ENCODE measurements around the gene FBN1.

The FBN1 gene

DNA sequence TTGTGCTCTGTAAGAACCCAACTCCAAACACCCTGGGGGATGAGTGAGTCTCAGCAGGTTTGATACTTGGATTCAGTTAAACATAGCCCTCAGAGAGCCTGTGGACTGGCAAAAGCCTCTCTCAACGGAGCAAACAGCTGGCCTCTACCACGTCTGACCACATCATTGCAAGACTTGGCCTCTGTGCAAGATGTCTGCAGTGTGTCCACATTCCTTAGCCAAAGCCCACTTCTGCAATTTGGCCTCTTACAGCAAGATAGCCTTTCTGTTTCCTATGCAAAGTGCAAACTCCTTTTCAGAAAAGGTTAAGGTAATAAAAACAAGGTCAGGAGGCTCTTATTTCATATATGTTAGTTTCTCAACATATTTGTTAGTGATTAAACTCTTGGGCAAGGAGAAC lies 27.9 kb downstream of the FBN1 start:
- DNase-seq: no peak

DNA sequence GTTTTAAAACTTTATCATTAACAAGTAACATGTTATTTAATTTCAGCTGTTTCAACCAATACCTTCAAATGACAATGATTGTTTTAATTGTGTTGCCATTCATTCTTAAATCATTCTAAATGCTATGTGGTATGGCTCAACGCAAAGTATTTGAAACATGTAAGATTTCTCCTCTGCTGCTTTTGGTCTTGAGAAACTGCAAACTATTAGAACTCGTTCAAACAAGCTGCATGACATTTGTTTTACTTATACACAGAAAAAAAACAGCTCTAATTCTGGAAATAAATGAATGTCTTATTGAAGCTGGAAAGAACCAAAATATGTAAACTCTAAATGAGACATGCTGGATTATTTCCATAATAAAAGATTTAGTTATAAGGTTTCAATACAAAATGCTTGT lies 29.3 kb downstream of the FBN1 start:
- no peak for DNase-seq

DNA sequence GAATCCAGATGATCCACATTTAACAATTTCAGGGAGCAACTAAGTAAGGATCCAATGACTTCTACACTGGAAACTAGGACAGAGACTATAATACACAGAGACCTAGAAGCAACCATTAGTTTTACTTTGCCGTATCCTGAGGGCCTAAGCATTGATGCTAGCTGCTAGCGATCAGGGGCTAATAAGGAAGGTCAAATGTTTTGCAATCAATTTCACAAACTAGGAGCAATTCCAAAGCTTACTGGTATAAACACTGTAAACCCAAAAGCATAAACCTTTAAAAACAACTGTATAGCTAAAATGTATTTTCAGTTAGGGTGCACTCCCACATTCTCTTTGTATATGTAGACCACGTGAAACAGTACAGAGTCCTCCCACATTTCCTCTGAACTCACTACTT lies 31.5 kb downstream of the FBN1 start:
- DNase-seq: no peak

GRCh38 chr15:48609486-48609885 lies 36.0 kb downstream of the FBN1 start:
- DNase-seq: no peak

DNA sequence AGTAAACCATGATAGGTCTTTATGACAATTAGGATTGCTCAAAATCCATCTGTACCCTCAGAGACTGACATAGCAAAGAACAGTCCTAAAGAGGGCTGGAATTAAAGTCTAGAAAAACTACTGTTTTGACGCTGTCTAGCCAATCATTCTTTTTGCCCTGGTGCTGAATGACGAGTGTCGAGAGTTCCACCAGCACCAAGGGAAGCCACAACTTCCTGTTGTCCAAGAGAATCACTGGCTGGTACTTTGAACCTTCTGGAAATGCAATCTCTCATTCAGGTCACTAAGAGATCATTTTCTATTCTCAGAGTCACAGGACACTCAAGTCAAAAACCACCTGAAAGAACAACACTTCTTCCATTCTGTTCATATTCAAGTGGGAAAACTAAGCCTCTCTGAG lies 37.7 kb downstream of the FBN1 start:
- DNase-seq: no peak

GRCh38 chr15:48604567-48604966 lies 40.9 kb downstream of the FBN1 start:
- no peak for DNase-seq

GRCh38 chr15:48603922-48604321 lies 41.6 kb downstream of the FBN1 start:
- DNase-seq: no peak

DNA sequence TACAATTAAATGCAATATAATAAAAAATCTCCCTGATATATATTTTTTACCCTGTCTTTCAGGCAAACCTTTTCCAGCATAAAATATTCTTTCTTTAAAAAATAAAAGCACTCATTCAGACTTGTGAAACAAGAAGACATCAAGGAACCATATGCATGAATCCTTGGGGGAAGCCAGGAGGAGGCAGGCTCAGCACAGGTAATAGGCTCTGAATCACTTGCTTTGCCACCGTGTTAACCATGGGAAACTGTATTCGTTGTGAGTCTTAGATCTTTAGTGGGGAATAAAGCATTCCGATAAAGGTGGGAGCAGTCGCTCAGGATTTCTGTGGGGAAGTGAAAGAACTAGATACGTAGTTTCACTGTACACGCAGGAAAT lies 42.4 kb downstream of the FBN1 start:
- DNase-seq: no peak

GRCh38 chr15:48602358-48603122 lies 43.0 kb downstream of the FBN1 start:
- DNase-seq: no peak

DNA sequence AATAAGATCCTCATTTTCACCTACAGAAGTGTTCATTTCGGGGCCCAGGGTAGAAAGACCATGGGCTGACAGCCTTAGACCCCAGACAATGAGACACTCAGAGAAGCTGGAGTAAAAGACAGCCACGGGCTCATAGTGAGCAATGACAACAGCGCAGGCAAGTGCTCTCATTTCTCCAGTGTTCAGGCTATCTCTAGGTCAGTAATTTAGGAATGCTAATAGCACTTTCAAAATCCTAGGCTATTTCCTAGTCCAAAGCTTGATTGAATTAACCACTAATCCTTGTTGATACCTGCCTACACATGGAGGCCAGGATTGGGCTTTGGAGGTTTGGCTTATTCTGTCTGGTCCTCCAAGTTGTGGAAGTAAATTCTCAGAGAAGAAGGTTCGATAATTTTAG lies 44.4 kb downstream of the FBN1 start:
- no peak for DNase-seq

DNA sequence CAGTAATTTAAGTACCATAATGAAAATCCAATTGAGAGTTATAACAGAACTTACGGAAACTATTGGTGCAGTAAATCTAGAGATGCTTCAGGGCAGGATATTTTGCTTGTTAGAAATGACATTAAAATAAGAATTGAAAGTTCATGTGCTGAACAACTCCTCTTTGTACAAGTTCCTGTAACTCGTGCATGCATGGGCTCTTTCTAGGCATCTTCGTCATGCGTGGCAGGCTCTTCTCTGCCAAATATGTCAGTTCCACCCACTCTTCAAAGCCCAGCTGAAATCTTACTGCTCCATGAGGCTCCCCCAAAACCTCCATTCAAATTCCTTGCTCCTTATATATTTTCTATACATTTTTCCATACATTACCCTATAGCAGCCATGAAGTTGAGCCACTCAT lies 48.7 kb downstream of the FBN1 start:
- DNase-seq: no peak

DNA sequence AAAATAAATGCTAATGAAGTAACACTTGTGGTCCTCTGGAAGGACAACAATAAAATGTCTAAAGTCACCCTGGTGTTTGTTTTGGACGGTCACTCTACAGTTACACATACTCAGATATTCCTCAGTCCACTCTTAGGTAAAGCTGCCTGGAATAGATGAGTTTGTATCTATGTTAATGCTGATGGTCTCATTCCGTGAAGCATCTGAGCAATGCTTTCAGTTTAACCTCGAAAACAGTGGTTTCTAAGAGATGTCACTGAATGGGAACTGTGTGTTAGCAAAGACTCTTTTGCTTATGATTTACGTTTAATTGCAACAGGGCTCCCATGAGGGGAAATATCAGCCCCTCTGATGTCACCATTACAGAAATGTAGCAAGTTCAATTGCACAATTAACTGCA lies 49.1 kb downstream of the FBN1 start:
- no peak for DNase-seq

- no peak for DNase-seq
These were observed 49.5 kb downstream of the FBN1 start for GRCh38 chr15:48595981-48596380.

GRCh38 chr15:48592933-48593332 lies 52.6 kb downstream of the FBN1 start:
- no peak for DNase-seq

DNA sequence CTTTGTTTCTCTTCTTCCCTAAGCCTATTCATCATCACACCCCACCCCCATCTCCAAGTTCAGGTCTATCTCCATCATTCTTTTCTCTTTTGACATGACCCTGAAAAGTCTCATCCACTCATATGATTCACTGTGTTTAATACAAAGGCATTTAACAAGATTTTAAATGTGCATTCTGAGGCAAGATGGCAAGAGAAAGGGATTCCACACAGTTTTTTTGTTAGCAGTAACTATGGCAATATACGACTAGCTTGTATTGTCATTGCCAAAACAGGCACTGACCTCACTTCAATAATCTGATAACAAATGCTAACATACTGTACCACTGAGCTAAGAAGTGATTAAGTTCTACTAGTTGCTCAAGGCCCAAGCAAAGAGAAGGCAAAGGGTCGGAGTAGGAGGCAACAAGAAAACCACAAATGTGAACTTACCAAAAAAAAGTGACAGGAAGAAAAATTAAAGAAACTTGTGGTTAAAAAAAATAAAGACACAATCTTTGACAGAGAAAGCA lies 53.2 kb downstream of the FBN1 start:
- no peak for DNase-seq

- DNase-seq: no peak
These were observed 54.8 kb downstream of the FBN1 start for GRCh38 chr15:48590723-48591122.

- no peak for DNase-seq
These were observed 60.5 kb downstream of the FBN1 start for GRCh38 chr15:48584812-48585563.

DNA sequence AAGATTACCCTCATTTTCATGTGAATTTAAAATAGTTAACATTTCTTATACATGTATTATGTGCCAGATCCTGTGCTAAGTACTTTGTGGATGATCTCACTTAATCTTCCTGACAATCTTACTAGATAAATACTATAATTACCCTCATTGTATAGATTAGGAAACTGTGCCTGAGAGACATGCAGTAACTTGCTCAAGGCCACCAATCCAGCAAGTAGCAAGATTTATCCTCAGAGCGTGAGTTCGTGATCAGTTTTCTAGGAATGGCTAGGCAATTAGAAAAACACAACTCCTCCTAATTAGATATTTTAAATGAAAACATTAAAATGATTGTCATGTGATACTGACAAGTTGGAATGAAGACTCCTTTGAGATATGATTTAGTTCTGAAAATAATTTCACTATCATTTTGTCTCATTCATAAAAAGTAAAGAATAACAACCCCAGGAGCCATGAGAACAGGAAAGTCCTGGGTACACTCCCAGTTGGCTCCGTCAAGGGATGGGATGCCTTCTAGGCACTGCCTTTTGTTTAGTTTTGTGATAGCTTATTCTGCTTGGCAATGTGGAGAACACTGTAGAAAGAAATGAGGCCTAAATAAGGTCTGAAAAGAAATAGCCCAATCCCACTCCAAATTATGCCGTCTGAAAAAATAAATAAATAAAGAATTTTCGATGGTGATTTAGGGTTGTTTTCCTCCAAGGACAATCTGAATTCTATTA lies 61.3 kb downstream of the FBN1 start:
- DNase-seq: no peak

- no peak for DNase-seq
These were observed 62.9 kb downstream of the FBN1 start for GRCh38 chr15:48582452-48583247.

DNA sequence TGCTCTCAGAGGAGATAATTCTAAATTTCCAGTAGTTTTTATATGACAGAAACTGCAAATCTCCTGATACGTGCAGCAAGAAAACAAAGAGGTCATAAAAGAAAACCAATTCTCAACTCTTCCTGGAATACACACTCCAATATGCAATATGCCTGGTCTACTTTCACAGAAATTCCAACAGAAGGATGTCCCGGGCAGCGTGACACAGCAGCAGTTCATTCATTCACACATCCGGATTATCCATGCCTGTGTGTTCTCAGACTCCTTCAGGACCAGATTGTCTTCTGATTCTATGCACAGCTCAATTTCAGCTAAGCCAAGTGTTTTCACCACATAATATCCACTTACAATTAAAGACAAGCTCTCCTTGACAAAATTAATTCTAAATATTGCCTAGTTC lies 64.3 kb downstream of the FBN1 start:
- no peak for DNase-seq

GRCh38 chr15:48580736-48581135 lies 64.8 kb downstream of the FBN1 start:
- DNase-seq: no peak

DNA sequence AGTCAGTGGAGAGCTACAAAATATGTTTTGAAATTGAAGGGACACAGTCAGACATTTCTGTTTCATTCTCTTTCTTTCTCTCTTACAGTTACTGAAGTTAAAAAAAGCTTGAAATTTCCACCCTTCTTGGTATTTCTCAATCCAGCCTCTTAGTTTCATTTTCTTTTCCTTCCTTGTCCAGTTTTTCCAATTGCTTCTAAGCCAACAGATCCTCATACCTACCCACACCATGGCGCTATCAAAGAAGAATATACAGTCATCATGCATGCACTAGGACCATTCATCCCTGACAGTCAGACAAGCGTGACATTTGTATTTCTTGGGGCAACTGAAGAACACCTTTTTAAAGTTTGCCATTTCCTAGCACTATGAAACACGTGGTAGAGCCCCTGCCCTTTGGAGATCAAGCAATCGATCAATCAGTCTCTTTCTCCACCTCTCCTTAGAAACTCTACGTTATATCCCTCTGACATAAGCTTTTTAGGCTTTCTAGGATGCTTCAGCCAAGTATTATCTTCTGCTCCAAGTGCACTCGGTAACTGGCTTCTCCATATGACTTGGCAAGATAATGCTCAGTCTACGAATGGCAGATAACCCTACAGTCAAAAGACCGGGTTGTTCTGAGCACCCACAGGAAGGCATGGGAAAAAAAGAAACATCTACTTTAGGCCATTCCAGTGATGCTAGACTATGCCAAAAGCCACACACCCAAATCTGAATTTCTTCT lies 65.4 kb downstream of the FBN1 start:
- no peak for DNase-seq

Measured in NCI-H1694 (cell line).